Left forelimb (tissue), 1 donor: Measurements from ENCODE around the gene RABGAP1.

Experiments
- DNase-seq: peaks from one replicate; pipeline ENCODE4 v3.0.0-alpha.2; 2018; ENCODE audit warnings: low spot score

Gene RABGAP1

GRCh38 chr9:123046406-123047195, 105.8 kb downstream of the RABGAP1 start:
- DNase-seq, result no peak

- DNase-seq, result no peak
Observed at GRCh38 chr9:123048748-123049147, 107.9 kb downstream of the RABGAP1 start.

- no peak for DNase-seq
Observed at GRCh38 chr9:123049589-123050222, 108.9 kb downstream of the RABGAP1 start.

DNA sequence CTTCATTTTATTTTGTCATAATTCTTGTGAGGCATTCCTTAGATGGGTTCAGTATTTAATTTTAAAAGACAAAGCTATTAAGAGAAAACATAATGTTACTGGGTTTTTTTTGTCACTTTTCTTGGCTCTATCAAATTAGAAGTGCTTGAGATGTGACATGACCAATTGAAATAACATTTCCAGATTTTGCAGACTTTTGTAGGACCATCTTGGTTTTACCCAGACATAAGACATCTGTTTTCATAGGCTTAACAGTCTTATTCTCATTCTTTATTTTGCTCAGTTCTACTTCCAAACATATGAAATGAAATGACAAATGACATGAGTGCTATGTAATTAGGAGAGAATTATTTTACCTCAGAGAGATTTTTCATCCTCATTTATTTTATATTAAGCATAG, 112.2 kb downstream of the RABGAP1 start:
- DNase-seq, result no peak

- no peak for DNase-seq
Observed at GRCh38 chr9:123053711-123054110, 112.9 kb downstream of the RABGAP1 start.

- no peak for DNase-seq
Observed at GRCh38 chr9:123058834-123059233, 118.0 kb downstream of the RABGAP1 start.

DNA sequence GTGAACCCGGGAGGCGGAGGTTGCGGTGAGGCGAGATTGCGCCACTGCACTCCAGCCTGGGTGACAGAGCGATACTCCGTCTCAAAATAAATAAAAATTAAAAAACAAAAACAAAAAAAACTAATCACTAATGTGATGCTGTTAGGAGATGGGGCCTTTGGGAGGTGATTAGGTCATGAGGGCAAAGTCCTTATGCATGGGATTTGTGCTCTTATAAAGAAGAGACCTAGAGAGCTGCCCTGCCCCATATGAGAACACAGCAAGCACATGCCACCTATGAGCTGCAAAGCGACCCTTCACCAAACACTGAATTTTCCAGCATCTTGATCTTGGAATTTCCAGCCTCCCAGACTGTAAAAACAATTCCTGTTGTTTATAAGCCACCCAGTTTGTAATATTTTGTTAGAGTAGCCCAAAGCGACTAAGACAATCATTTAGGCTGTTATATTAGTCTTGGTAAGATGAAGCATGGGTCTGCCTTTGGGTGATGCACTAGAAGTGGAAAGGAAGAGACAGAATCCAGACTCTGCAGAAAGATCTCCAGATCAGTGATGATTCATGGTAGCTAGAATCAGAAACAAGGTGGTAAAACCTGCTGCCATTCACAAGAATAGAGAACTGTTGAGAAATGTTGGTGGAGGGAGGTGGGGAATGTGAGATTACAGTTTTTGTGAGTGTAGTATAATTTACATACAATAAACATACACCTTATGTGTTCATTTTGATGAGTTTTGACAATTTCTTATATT, 118.8 kb downstream of the RABGAP1 start:
- DNase-seq, result no peak

GRCh38 chr9:123061216-123061615, 120.4 kb downstream of the RABGAP1 start:
- no peak for DNase-seq

DNA sequence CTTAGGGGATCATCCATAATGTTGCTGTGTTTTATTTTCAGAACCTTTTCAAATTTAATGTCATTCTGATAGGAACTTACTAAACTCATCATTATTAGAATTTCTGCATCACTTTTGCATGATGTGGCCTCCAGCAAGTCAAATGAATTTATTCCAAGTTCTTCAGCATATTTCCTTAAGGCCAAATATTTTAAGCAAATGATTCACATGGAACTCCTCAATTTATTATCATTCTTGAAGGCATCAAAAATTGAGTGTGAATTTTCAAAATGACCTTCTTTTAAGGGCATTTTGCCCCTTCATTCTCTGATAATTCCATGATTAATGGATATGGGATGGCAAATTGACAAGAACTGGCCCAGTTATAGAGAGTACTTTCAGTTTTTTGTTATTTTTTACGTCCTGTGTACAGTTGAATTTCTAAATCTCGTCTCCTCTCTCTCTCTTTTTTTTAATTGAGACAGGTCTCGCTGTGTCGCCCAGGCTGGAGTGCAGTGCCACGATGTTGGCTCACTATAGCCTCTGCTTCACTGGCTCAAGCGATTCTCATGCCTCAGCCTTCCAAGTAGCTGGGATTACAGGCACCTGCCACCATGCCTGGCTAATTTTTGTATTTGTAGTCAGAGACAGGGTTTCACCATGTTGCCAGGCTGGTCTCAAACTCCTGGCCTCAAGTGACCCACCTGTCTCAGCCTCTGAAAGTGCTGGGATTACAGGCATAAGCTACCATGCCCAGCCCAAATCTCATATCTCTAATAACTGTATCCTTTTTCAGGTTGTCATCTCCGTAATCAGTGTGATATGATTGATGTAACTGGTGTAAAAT, 121.7 kb downstream of the RABGAP1 start:
- no peak for DNase-seq

GRCh38 chr9:123063177-123063598, 122.4 kb downstream of the RABGAP1 start:
- no peak for DNase-seq

DNA sequence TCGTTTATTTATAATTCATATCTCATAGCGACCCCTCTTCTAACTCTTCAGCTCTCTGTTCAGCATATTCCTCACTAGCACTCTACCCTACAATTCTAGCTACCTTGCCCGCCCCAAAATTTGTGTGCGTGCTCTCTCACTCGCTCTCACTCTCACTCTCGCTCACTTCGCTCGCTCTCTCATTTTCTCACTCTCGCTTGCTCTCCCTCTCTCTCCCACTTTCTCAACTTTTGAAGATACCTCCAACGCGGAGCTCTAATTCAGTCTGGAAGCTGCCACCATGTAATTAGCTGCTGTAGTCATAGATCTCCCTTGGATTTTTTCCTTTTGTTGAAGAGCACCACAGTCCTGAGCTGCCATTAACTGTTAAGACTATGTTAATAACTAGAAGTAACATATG, 123.1 kb downstream of the RABGAP1 start:
- DNase-seq, result no peak

- no peak for DNase-seq
Observed at GRCh38 chr9:123064716-123065115, 123.9 kb downstream of the RABGAP1 start.

DNA sequence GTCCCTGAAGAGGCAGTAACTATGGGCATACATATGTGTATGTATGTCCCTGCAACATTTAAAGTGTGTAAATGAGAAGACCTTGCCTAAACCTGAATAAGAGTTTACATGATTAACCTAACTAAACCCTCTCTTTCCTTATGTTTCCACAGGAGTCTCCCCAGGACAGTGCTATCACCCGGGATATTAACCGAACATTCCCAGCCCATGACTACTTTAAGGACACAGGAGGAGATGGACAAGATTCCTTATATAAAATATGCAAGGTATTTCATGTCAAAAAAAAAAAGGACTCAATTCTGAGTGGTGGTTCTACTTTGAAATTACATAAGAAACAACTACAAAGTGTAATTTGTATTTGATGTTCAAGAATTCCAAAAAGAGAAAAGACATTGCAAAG, 124.4 kb downstream of the RABGAP1 start:
- DNase-seq, result no peak

GRCh38 chr9:123067136-123067535, 126.3 kb downstream of the RABGAP1 start:
- no peak for DNase-seq

GRCh38 chr9:123069010-123069481, 128.2 kb downstream of the RABGAP1 start:
- DNase-seq, result no peak

DNA sequence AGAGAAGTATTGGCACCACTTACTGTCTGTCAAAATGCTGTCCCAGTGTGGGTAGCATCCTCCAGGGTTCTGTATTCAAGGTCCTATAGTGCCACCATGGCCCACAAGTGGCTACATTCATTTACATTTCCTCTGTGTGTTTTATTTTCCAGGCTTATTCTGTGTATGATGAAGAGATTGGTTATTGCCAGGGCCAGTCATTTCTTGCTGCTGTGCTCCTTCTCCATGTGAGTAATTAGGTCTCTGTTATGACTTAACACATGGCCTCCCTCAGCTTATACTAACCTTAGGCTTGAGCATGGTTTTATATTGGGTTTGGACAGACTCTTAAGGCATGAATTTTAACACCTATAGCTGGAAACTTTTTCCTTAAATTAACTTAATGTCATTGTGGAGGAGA, 129.4 kb downstream of the RABGAP1 start:
- no peak for DNase-seq

DNA sequence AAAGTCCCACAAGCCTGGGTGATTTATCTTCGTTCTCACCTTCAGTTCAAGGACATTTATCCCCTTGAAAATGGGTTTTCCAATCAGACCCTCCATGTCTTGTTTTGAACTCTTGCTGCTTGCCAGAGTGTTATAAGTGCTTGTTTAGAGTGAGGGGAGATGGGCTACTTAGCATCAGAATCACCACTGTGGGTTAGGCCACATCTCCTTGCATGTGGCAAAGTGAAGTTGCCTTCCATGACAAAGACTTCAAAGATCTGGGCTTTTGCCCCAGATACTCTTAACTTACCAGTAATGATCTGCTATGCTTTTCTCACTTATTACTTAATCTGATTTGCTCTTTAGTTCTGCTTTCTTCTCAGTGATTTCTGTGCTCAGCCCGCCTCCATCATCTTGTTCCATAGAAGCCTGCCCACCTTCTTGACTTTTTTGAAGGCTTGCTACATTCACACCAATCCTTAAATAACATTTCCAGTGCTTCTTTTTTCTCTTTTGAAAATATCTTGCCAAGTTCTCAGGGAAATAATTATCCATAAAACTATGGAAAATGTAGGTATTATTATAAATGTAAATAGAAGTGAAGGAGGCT, 131.7 kb downstream of the RABGAP1 start:
- no peak for DNase-seq

DNA sequence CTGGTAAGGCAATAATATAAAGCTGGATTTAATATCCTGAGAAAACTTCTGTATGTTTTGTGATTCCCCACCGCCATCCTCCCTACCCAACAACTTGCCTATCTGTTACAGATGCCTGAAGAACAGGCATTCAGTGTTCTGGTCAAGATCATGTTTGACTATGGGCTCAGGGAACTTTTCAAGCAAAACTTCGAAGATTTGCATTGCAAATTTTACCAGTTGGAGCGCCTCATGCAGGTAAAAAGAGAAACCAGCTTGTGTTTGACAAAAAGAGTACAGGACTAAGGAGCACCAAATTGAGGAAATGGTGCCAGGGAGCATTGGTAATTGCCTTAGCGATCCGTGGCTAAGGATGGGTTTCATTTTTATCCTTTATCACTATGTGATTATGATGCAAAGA, 132.6 kb downstream of the RABGAP1 start:
- no peak for DNase-seq

GRCh38 chr9:123073991-123074422, 133.2 kb downstream of the RABGAP1 start:
- DNase-seq, result no peak

DNA sequence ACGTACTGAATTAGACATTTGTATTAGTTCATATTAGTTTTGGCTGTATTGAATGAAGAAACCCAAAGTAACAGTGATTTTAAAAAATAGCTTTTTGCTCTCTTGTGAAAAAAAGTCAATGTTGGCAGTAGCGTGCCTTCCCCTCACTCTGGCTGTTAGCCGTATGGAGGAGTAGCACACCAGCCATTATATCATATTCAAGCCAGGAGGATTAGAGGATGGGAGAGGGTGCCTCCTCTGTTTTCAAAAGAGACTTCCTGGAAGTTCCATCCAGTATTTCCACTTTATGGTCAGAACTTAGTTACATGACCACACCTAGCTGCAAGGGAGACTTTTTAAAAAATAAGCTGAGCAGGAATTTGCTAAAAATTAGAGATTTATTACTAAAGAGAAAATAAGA, 133.8 kb downstream of the RABGAP1 start:
- DNase-seq, result no peak

- DNase-seq, result no peak
Observed at GRCh38 chr9:123080444-123080843, 139.6 kb downstream of the RABGAP1 start.
